Testis (tissue), 2 donors: Measurements from ENCODE around the gene TRIM72.

Experiments used
- CTCF ChIP-seq, 3 experiments: fragments of 450-650 bp in 2 of 3; fragments of 200-600 bp in 1 of 3; sonication (generic) in 1 of 3; IDR thresholded peaks; one replicate each; pipeline ENCODE4 v1.5.1; 2016 to 2019; ENCODE audit warnings: antibody characterized with exemption in 3 of 3, mild to moderate bottlenecking in 2 of 3, moderate library complexity in 1 of 3
- POLR2A ChIP-seq: fragments of 450-650 bp; IDR thresholded peaks from one replicate; pipeline ENCODE4 v1.6.1; 2017; ENCODE audit warnings: antibody characterized with exemption, mild to moderate bottlenecking, moderate library complexity

GRCh38 chr16:31184888-31185287 lies 29.0 kb upstream of the TRIM72 start:
- TF ChIP-seq CTCF (IDR thresholded peaks at IDR 0.05) (no peak), POLR2A (no peak)
